Stimulated activated naive CD4-positive, alpha-beta T cell treated with Interleukin-2 at 50 U/mL for 16 hours (primary cell): ENCODE data around the gene TBX18.

Experiments used
- DNase-seq: peaks from one replicate; lab custom pipeline; 2025; lab: John Stamatoyannopoulos, UW

TBX18 gene

DNA sequence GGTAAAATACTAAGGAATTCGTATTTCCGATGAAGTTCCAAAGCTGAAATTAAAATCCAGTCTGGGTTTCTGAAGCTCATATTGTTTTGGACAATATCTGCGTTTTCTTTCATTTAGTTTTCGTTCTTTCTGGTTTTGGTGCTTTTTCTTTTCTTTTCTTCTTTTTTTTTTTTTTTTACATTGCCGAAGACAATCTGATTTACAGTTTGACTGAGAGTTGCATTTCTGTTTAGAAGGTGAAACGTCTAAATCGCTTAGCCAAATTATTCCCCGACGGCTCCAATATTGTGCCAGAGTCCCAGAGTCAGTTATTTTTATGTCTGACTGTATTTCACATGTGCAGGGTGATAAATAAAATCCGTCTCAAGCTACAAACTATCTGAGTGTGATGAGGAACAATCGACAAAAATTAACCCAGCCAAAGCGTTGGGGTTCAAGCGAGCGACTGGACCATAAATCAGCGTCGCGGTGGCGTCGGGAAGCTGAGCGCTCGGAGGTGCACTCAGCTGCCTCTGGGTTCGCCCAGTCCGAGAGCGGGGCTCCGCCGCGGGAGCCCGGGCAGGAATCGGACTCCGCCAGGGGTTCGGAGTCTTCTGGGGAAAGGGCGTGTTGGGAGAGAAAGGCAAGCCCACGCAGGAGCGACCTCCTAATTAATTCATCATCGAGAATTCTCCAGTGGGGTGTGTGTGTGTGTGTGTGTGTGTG, 8.2 kb upstream of the TBX18 start:
- no peak for DNase-seq

DNA sequence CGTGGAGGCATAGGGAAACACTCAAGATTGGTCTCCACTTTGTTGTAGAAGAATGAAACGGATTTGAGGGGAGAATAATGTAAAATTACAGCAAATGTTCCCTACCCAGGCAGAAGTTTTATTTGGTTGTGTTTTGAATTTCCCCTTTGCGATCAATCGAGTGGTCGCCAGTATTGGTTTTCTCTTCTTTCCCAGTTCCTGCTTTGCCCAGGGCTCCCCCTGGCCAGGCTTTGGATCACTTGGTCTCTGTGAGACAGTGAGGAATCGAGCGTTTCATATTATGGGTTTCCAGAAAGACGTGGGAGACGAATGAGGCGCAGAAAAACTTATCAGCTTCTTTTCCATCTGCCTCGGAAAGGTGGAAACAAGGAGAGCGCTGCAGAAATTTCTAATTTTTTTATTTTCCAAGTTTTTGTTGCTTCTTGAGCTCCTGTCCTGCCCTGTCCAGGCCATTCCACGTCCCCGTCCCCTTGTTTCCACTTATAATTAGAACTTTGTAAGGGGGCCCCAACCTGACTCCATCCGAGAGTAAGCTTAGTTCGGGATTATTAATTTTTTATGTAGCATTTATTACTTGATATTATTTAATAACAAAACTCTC, 7.5 kb upstream of the TBX18 start:
- no peak for DNase-seq

DNA sequence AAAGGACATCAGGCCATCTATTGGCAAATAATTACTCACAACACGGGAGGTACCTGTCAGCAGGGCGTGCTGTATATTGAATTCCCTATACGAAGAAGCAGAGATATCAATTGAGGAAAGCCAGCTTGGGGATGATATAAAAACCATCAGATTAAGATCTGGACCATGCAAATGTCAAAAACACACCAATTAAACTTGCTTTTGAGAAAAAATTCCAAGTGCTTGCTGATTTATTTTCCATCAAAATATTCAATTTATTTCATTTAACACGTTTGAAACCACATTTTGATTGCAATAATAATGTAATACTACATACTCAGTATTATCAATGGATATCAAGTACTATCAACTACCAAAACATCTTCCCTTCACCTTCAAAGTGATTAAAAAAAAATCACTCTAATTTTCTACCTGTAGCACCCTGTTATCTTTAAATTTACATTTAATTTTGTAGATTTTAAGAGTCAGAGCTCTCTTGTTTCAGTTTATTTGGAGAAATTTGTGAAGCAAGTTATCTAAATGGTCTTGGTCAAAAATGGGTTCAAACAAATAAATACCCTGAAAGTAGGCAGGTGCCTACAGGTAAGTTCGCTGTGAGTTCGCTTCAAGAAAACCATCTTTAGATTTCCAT, 6.8 kb upstream of the TBX18 start:
- DNase-seq, result no peak

DNA sequence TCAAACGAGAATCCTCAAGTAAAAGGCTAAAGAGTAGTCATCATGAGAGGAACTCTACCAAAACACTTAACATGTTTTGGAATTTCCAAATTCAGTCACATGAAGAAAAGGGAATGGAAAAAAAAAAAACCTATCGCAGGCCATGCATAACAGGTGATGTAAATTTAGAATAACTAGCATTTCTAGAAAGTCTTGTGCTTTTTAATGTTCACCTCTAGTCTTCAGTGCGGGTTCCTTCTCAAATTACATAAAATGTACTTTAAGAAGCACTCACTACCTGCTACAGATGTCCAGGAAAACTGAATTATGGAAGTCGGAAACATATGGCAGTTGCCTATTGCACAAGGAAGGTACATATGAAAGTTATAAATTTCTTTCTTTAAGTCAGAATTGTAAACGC, 6.1 kb upstream of the TBX18 start:
- no peak for DNase-seq

DNA sequence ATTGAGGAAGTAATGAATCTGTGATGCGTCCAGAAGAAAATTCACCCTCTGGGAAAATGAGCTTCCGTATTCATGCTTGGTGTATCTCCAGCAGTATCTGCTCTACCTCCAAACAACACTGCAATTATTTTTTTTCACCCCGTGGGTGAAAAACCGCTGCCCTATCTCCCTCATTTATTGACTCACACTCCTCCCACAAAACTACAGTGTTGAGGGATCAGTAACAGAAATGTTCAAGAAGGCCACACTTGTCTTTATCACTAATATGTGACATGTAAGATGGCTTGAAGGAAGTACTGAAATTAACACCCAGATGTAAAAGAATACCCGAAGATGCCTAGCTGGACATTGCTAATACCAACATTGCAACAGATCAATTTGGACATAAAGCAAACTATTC, 4.9 kb upstream of the TBX18 start:
- no peak for DNase-seq

DNA sequence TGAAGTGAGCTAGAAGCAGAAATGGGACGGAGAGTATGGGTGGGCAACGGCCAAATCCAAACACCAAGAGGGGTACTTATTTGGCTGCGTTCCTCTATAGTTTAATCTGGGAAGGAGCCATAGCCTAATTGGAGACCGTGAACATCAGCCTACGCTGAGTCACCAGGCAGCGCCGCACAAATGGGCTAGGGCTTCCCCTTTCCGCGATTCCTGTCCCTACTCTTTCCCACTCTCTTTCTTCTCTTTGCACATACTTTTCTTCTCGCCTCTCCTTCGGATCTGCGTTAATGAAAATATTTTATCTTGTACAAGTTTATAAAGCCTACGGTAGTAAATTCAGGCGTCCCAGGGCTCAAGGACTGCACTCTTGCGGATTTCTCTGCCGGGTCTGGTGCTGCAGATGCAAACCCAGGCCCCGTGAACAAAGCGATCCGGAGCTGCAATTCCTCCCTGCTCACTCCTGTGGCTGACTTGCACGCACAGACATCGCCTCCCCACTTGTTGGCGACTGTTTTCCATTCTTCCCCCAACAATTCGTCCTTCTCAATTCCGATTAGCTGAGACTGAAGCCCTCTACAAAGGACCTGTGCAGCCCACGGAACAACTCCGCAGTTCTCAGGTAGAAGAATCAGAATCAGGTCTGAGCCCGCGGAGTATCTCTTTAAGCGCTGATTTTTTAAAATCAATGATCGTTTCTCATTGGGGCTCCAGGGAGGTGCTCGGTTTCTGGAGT, 4.2 kb upstream of the TBX18 start:
- DNase-seq, result no peak

DNA sequence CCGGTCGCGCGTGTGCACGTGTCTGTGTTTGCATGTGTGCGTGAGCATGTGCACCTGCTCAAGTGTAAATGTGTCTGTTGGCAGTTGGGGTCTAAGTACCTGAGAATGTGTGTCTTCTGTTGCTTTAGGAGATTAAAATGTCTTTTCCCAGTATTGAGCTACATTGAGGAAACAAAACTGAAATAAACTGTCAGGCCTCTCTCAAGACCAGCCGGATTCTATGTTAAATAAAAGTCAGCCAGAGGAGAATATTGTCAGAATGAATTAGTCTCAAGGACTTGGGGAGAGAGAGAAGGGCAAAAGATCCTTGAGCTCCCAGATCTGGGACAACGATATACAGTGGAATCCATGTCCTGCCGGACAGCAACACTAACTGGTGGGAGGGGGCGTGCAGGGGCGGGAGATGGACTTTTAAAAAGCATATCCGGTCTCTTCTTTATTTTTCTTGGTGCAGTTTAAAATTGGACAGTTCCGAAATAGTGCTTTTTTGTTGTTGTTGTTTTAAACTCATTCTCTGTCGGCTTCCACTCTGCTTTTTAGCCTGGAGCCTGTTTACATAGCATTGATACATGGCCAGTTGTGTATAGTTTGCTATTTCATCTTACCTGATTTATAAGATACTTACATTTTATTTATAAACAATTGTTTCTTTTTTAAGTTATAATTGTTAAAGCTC, 3.3 kb upstream of the TBX18 start:
- no peak for DNase-seq

DNA sequence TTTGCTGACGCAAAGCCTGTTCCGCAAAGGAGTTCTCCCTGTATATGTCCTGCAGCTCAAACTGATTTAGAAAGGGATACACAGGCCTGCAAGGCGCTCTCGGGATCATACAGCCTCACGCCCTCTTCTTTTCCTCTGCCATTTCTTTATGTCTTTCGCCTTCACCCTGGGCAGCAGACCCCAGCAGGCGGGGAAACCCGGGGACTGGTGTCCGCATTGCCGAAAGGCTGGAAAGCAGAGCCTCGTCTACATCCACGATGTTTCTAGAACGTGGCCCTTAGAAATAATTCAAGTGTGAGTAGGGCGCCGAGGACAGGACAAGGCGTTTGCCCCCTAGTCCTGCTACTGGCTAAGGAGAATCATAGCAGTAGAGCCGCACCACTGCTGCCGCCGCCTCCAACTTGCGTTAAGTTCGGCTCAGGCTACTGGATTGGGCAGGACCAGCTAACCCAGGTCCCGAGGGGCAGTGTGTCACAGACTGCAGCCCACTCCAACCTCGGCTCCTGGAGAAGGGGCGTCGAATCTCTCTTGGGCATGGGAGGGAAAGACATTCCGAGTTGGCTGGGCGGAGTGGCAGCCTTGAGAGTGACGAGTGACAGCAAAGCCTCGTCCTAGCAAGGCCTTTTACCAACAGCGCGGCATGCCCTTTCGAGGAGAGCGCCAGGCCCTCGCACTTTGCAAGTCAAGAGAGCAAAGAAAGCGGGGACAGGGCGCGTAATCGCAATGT, 2.6 kb upstream of the TBX18 start:
- no peak for DNase-seq

DNA sequence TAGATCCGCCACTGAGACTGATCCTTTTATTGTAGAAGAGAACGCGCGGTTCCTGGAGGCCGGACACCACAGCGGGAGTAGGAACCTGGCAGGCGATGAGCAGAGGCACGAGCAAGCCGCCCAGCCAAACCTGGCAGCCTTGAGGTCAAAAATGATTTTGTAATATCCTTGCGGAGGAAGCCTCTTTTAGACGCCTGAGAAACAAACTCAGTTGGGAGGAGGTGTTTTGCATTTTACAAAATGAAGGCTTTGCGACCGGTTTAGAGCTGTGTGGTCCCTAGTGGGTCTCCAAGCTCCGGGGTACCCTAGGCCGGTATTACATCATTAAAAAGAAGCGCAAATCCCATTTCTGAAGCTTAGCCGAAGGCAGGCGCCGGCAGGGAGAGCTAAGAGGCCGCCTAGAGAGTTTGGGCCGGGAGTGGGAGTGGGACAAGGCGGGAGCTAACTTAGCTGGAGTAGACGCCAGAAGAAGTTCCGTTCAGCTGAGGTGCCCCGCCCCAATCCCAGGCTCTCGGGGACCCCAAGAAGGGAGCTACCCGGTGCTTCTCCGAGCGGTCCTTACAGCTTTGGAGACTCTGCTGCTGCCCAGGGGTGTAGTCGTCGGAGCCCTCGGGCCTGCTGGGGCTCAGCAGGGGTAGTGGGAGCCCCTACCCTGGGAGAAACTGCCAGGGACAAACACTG, 1.9 kb upstream of the TBX18 start:
- DNase-seq, result no peak

DNA sequence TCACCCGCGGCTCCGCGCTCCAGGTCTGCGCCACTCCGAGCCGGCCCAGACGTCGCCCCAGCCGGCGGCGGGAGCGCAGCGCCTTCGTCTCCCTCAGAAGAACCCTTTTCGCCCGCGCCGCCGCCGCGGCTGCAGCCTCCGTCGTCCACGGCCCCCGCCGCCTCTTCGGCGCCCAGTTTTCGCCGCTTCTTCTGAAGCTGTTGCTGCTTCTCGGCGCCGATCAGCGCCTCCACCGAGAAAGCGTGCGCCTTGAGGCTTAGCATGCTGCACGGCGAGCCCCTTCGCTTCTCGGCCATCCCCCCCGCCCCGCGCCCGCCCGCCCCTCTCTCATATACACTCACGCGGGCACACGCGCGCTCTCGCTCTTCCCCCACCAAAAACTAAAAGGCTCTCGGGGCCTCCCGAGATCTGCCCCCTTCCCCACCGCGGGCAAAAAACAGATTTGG, 489 bp downstream of the TBX18 start:
- no peak for DNase-seq

DNA sequence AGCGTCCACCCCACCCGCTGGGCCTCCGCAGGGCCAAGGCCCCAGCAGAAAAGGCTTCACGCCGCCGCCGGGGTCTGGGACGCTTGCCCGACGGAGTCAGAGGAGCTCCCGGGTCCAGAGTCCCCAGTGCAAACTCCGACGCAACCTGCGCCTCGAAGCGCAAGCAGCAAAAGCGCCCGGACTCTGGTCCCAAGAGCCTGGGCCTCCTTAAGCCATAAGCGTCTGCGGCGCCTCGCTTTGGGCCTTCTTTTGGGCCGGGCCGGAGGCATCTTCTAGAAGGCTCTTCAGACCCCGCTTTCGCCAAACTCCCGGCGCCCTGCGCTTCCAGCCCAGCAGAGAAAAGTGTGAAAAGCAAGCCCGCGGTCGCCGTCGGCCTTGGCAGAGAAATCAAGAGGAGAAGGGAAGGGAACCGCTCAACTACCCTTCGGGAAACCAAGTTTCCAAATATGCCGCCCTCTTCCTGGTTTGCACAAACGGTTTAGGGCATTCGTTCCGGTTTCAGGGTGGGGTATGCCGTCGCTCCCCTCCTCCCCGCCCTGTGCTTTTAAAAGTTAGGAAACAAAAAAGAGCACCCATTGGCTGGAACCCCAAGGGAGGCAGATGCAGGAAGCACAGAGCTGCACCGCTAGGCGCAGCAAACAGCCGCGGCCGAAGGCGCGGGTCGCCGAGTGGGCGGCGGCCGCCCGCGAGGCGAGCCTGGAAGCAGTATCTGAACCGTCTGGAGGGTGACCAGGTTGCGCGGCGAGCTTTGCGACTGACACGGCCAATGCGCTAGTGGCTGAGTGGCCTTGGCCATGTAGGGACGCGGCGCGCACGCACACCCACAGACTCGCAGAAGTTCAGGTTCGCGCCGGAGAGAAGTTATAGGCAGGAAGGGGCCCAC, 1.2 kb downstream of the TBX18 start:
- DNase-seq, result no peak

DNA sequence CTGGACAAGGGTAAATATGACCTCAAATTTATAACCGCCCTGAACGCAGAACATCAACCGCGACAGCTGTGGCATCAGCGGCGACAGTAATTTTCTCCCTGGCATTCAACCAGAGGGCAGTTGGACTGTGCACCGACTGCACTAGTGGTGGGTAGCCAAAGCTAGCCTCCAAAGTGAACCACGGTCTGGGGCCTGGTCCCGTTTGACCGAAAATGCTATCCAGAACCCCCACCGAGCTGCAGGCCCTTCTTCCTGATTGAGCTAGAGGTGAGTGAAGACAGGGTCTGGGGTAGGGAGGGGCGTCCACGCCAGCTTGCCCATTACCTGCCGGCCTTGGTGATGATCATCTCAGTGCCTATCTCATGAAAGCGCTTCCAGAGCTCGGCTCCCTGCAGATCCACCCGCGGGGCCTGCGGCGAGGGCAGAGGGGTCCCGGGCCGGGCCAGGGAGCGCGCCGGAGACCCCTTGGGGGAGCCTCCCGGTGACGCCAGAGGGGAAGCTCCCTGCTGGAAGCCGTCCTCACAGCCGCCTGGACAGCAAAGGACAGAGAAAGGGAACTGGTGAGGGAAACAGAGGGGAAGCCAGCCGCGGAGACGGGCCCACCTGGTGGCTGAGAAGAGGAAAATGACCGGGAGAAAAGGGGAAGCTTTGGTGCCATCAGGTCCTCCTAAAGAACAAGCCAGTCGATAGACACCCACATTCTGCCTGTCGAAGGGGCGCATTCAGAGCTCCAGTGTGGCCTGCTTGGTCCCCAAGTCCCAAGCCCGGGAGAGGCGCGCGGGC, 2.0 kb downstream of the TBX18 start:
- no peak for DNase-seq

DNA sequence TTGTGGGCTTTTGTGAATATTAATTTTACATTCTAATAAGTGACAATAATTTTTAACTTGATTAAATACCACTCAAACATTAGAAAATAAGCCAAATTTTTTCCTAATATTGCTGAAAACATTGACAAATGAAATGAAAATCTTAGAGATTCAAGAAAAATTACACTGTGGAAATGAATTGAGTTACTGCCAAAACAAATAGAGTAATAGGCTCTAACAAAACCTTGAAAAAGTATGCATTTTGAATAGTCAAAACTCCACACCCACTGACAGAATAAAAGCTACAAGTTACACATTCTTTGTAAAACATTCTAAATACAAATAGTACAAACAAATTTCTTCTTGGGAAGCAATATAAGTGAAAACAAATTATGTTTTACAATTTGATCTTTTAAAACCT, 5.9 kb downstream of the TBX18 start:
- no peak for DNase-seq

DNA sequence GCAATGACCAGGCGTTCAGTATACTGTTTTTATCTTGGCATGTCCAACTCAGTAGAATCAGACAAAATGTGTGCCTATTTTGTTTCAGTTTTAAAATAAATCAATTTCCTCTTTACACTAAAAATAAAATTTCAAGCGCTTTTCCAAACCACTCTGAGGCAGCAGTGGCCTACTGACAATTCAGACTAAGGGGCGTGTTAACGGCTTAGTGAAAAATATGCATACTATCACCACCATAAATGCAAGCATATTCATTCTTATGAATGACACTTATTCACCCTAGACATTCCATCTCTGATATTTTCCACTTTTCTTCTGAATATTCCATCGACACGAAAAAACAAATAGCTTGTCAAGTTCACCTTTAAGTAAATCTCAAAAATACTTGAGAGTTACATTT, 7.5 kb downstream of the TBX18 start:
- DNase-seq, result no peak

DNA sequence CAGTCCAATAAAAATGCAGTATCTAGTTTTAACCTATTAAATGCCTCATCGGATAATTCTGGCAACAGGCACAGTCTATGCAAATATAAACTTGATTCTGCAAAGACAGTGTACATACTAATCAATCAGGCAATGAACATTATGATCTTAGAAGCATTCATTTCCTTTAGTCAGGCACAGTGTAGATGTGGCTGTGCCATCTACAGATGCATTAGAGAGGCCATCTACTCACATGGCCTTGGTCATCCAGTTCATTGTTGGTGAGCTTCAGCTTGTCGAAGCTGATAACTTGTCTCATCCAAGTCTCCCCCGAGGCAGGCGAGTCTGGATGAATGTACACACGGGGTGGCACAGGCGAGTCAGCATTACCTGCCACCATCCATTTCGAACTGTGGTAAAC, 7.9 kb downstream of the TBX18 start:
- no peak for DNase-seq

DNA sequence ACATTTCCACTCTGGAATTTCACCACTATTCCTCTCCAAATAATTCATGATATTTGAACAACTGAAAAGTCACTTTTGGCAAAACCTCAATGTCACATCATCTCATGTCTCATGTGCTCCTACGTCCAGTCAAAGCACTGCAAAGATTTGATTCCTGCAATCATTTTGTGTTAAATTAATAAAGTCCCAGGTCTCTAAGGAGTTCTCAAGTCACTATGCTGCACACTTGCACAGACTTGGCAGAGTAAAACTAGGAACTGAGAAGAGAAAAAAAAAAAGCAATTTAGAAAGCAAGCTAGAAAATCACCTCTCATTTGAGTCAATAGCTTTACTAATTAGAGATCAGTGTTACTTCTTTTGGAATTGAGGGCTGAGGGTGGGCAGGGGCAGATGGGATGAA, 11.2 kb downstream of the TBX18 start:
- DNase-seq, result no peak

DNA sequence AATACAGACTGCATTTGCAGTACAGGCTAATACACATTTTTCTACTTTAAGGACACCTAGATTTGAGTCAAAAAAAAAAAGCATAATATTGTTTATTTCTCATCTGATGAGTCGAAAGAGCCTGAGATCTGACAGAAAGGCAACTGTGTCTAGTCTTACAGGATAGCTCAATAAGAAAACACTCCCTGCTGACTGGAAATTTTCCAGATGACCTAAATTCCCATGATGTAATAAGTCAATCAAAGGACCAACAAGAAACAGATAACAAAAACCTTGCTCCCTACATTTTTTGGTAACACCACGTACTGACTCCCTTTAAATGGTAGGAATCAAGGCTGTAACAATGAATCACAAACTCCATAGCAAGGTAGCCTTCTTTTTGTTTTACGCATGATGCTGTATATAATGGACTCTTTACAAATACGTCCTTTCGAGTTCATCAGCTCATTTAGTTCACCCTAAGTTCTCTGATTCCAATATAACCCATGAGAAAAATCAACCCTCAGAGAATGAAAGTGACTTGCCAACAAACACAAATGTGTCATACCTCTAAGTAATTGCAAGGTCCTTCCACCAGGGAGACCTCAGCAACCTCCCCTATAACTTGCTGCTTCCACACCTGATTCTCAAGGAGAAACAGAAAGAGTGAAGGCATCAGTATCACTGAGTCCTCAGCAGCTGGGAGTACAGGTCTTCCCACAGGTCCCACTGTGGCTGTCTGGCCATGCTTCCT, 12.1 kb downstream of the TBX18 start:
- DNase-seq, result no peak

DNA sequence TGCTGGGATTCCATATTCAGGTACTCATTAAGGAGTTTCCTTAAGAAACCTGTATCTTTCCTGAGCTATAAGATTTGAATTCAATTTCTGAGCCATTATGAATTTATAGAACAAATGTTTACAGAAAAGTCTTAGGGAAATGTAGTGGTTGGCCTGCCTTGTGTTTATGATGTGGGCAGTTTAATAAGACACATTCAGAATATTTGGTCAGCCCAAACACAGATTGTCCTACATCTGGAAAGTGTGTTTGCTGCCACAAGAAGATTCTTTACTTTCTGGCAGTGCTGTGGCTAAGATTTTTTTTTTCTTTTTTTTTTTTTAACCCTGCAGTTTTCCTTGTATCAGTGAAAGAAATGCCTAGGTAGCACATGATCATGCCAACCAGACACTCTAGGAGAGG, 15.2 kb downstream of the TBX18 start:
- DNase-seq, result no peak

DNA sequence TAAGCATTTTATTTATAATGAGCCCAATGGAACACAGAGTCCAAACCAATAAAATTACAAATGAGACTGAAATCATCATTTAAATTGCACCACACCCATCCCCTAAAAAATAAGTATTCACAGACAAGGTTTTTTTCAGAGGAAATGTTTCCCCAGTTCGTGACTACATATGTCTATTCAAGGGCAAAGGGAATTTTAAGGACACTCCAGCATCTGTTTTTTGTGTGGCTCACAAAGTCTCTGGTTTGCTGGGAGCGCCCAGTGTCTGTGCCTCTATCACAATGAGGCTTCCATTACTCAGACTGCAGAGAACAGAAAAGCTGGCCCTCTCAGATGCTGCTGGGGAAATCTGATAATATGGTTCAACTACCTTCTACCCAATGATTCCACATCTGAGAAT, 16.0 kb downstream of the TBX18 start:
- DNase-seq, result no peak
